ENCODE data around the gene MTHFS. TPM values are rescaled to one million over a fixed set of nuclear protein-coding genes. Genes with fewer than 3 reads are reported as not detected.

Gene MTHFS
- total RNA-seq, 1 donor from 2014 or later, result 3.8 TPM

- peaks cover 1% of the 10 kb centered on the region for H3K9me3 Mint-ChIP-seq (ENCODE audit: unreplicated experiment)
- peaks cover 21% of the 10 kb centered on the region for H3K4me1 Mint-ChIP-seq (ENCODE audit: low read depth, unreplicated experiment)
- no peak overlapping the region for H3K27ac Mint-ChIP-seq (ENCODE audit: unreplicated experiment)
- peaks cover 8% of the 10 kb centered on the region for H3K36me3 Mint-ChIP-seq (ENCODE audit: unreplicated experiment)
- TF ChIP-seq, protein P1, sequence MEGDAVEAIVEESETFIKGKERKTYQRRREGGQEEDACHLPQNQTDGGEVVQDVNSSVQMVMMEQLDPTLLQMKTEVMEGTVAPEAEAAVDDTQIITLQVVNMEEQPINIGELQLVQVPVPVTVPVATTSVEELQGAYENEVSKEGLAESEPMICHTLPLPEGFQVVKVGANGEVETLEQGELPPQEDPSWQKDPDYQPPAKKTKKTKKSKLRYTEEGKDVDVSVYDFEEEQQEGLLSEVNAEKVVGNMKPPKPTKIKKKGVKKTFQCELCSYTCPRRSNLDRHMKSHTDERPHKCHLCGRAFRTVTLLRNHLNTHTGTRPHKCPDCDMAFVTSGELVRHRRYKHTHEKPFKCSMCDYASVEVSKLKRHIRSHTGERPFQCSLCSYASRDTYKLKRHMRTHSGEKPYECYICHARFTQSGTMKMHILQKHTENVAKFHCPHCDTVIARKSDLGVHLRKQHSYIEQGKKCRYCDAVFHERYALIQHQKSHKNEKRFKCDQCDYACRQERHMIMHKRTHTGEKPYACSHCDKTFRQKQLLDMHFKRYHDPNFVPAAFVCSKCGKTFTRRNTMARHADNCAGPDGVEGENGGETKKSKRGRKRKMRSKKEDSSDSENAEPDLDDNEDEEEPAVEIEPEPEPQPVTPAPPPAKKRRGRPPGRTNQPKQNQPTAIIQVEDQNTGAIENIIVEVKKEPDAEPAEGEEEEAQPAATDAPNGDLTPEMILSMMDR (IDR thresholded peaks at IDR 0.05; ENCODE audit: partially characterized antibody, unreplicated experiment), result no peak
- no peaks in the 10 kb centered on the region for H3K27me3 Mint-ChIP-seq (ENCODE audit: unreplicated experiment)
- DNase-seq, result no peak
- H3K4me3 Mint-ChIP-seq (ENCODE audit: unreplicated experiment), result no peak overlapping the region
Measured at GRCh38 chr15:79820176-79820575, 76.6 kb downstream of the MTHFS start.

DNA sequence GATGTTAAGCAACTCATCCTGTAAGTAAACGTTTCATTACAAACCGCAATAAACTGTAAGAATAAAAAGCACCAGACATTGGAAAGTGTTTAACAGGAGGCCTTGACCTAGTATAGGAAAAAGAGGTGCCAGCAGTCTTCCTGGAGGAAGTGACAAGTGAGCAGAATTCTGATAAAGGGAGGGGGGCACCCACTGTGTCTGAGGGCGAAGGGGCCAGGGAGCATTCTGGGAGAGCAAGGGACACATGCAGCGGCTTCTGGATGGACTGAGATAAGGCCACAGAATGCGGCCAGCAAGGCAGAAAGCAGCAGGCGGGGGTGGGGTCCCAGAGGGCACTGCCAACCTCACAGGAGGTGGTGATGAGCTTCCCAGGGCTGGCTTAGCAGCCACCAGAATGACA, 80.2 kb downstream of the MTHFS start:
- TF ChIP-seq, protein P1 (IDR thresholded peaks at IDR 0.05; ENCODE audit: partially characterized antibody, unreplicated experiment), result no peak
- H3K9me3 Mint-ChIP-seq (ENCODE audit: unreplicated experiment), result peaks cover 1% of the 10 kb centered on the region
- peaks cover 24% of the 10 kb centered on the region for H3K4me1 Mint-ChIP-seq (ENCODE audit: low read depth, unreplicated experiment)
- no peak overlapping the region for H3K27ac Mint-ChIP-seq (ENCODE audit: unreplicated experiment)
- H3K36me3 Mint-ChIP-seq (ENCODE audit: unreplicated experiment), result peaks cover 8% of the 10 kb centered on the region
- no peak for DNase-seq
- H3K27me3 Mint-ChIP-seq (ENCODE audit: unreplicated experiment), result no peaks in the 10 kb centered on the region
- H3K4me3 Mint-ChIP-seq (ENCODE audit: unreplicated experiment), result no peak overlapping the region

DNA sequence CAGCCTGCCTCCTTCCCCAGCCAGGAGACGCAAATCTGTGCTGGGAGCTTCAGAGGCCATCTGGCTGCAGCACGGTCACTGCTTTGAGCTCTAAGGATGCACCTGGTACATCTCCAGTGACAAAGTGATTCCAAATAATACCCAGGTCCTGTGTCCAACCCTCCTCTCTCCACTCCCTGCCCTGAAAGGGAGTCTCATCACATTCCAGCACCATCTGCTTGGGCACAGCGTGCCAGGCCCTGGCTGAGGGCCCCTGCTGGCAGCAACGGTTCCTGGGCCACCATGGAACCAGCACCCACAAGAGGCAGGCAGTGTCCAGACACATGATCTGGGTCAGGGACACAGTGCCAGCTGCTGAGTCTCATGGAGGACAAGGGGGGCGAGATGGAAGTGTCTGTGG, 81.3 kb downstream of the MTHFS start:
- Mint-ChIP-seq H3K27me3 (ENCODE audit: unreplicated experiment) (no peaks in the 10 kb centered on the region), H3K36me3 (ENCODE audit: unreplicated experiment) (peaks cover 4% of the 10 kb centered on the region), H3K4me3 (ENCODE audit: unreplicated experiment) (no peak overlapping the region), H3K9me3 (ENCODE audit: unreplicated experiment) (peaks cover 1% of the 10 kb centered on the region), H3K4me1 (ENCODE audit: low read depth, unreplicated experiment) (peaks cover 24% of the 10 kb centered on the region), H3K27ac (ENCODE audit: unreplicated experiment) (no peak overlapping the region)
- peak; percentile 30 for DNase-seq
- TF ChIP-seq, protein P1 (IDR thresholded peaks at IDR 0.05; ENCODE audit: partially characterized antibody, unreplicated experiment), result no peak

- no peak overlapping the region for H3K27ac Mint-ChIP-seq (ENCODE audit: unreplicated experiment)
- no peaks in the 10 kb centered on the region for H3K9me3 Mint-ChIP-seq (ENCODE audit: unreplicated experiment)
- H3K36me3 Mint-ChIP-seq (ENCODE audit: unreplicated experiment), result no peaks in the 10 kb centered on the region
- H3K4me3 Mint-ChIP-seq (ENCODE audit: unreplicated experiment), result no peak overlapping the region
- H3K4me1 Mint-ChIP-seq (ENCODE audit: low read depth, unreplicated experiment), result peaks cover 20% of the 10 kb centered on the region
- DNase-seq, result no peak
- H3K27me3 Mint-ChIP-seq (ENCODE audit: unreplicated experiment), result no peaks in the 10 kb centered on the region
- TF ChIP-seq, protein P1 (IDR thresholded peaks at IDR 0.05; ENCODE audit: partially characterized antibody, unreplicated experiment), result no peak
Measured at GRCh38 chr15:79812541-79812940, 84.3 kb downstream of the MTHFS start.

- H3K4me3 Mint-ChIP-seq (ENCODE audit: unreplicated experiment), result no peak overlapping the region
- no peaks in the 10 kb centered on the region for H3K27me3 Mint-ChIP-seq (ENCODE audit: unreplicated experiment)
- TF ChIP-seq, protein P1 (IDR thresholded peaks at IDR 0.05; ENCODE audit: partially characterized antibody, unreplicated experiment), result no peak
- H3K9me3 Mint-ChIP-seq (ENCODE audit: unreplicated experiment), result no peaks in the 10 kb centered on the region
- no peak for DNase-seq
- H3K36me3 Mint-ChIP-seq (ENCODE audit: unreplicated experiment), result no peaks in the 10 kb centered on the region
- no peak overlapping the region for H3K27ac Mint-ChIP-seq (ENCODE audit: unreplicated experiment)
- H3K4me1 Mint-ChIP-seq (ENCODE audit: low read depth, unreplicated experiment), result peaks cover 13% of the 10 kb centered on the region
Measured at GRCh38 chr15:79811406-79812405, 85.1 kb downstream of the MTHFS start.

Measured in glutamatergic neuron (in vitro differentiated cells).